Astrocyte of the spinal cord (primary cell): ENCODE results near the gene UNC45A.

ENCODE experiments used
- DNase-seq: peaks from one replicate; pipeline ENCODE4 v3.0.0; 2011; ENCODE audit warnings: low read depth, low spot score
- H3K4me3 ChIP-seq: 2 replicates; pipeline ENCODE4 v1.5.1; 2011; ENCODE audit warnings: low read depth, mild to moderate bottlenecking, low read length, moderate library complexity
- in situ Hi-C: cut with HindIII; loops from 2 replicates; pipeline ENCODE4 v1.10.0; 2017; ENCODE audit warnings: low sequenced_read_pairs
- TF ChIP-seq, protein P1 (sequence below): IDR thresholded peaks from 2 replicates; pipeline ENCODE4 v1.5.1; 2012; ENCODE audit warnings: low read depth, mild to moderate bottlenecking, low read length, inconsistent platforms

Gene UNC45A

GRCh38 chr15:90946941-90947576 is 12.0 kb downstream of the UNC45A start:
- no peak overlapping the region for H3K4me3 ChIP-seq
- DNase-seq: no peak
- in situ Hi-C loops: no loop called here
- TF ChIP-seq, protein P1, sequence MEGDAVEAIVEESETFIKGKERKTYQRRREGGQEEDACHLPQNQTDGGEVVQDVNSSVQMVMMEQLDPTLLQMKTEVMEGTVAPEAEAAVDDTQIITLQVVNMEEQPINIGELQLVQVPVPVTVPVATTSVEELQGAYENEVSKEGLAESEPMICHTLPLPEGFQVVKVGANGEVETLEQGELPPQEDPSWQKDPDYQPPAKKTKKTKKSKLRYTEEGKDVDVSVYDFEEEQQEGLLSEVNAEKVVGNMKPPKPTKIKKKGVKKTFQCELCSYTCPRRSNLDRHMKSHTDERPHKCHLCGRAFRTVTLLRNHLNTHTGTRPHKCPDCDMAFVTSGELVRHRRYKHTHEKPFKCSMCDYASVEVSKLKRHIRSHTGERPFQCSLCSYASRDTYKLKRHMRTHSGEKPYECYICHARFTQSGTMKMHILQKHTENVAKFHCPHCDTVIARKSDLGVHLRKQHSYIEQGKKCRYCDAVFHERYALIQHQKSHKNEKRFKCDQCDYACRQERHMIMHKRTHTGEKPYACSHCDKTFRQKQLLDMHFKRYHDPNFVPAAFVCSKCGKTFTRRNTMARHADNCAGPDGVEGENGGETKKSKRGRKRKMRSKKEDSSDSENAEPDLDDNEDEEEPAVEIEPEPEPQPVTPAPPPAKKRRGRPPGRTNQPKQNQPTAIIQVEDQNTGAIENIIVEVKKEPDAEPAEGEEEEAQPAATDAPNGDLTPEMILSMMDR: no peak

DNA sequence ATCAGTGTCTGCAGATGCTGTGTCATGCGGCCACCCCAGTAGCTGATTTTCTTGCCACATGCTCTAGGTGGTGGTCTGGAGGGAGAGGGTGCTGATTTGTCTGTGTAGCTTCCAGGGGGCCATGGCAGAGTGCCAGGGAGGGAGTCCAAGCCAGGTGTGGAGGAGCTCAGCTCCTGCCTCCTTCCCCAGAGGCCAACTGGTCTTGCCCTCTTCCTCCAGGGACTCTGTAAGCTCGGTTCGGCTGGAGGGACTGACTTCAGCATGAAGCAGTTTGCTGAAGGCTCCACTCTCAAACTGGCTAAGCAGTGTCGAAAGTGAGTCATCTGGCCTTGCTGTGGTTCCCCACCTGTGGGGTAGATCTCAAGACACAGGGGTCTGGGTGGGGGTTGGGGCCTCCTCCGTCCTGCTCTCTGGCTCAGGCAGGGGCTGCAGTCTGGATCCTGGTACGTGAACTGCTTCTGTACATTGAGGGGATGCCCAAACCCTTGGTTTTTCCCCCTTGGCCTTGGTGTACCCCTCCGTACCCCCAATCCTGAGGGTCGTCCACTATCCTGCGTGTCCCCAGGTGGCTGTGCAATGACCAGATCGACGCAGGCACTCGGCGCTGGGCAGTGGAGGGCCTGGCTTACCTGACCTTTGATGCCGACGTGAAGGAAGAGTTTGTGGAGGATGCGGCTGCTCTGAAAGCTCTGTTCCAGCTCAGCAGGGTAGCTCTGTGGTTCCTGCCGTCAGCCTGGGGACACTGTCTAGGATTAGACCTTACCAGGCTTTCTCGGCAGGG is 12.7 kb downstream of the UNC45A start:
- H3K4me3 ChIP-seq: no peak overlapping the region

DNA sequence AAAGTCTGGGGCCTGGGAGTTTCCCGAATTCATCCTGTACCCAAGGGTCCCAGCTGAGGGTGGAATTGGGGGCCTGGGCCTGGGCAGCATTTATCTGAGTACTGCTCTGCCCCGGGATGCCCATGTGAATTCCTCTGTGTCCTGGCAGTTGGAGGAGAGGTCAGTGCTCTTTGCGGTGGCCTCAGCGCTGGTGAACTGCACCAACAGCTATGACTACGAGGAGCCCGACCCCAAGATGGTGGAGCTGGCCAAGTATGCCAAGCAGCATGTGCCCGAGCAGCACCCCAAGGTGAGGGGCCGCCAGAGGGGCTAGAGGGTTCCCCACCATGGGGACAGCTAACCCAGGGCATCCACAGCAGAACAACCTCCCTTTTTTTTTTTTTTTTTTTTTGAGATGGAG is 13.4 kb downstream of the UNC45A start:
- H3K4me3 ChIP-seq: no peak overlapping the region
- in situ Hi-C loops: no loop called here
- no peak for DNase-seq
- TF ChIP-seq, protein P1: no peak

More for the DNA sequence above, 12.7 kb downstream of the UNC45A start:
- no peak for DNase-seq
- TF ChIP-seq, protein P1: no peak
- in situ Hi-C loops: no loop called here

- H3K4me3 ChIP-seq: no peak overlapping the region
- in situ Hi-C loops: no loop called here
- DNase-seq: no peak
- TF ChIP-seq, protein P1: no peak
These were observed 15.0 kb downstream of the UNC45A start for GRCh38 chr15:90949979-90950675.

DNA sequence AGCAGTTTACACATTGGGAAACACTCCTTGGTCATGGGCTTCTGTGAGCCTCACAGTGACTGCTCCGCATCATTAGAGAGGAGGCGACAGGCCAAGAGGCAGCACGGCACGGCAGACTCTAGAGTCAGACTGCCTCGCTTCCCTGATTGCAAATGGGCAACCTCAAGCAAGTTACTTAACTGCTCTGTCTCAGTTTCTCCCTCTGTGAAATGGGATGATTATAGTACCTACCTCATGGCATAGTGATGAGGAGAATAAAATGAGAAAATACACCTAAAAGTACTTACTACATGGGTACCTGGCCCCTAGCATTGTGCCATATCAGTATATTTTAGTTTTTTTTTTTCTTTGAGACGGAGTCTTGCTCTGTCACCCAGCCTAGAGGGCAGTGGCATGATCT is 15.6 kb downstream of the UNC45A start:
- no peak for DNase-seq
- in situ Hi-C loops: no loop called here
- no peak overlapping the region for H3K4me3 ChIP-seq
- TF ChIP-seq, protein P1: no peak

GRCh38 chr15:90952901-90953677 is 18.0 kb downstream of the UNC45A start:
- in situ Hi-C loops: no loop called here
- TF ChIP-seq, protein P1: no peak
- DNase-seq: no peak
- H3K4me3 ChIP-seq: no peak overlapping the region
